ENCODE results near the gene SCGB2B2. TPM values are rescaled to one million over a fixed set of nuclear protein-coding genes. Genes with fewer than 3 reads are reported as not detected.

Gene SCGB2B2
- total RNA-seq, 1 experiment from 2014 or later = 0.20 TPM

- POLR2A ChIA-PET = no interaction called here
- Mint-ChIP-seq H3K4me3 (no peak overlapping the region), H3K4me1 (no peaks in the 10 kb centered on the region; the same call in 1 of the 2 replicates), H3K9me3 (peaks cover 3% of the 10 kb centered on the region), H3K27ac (peak overlapping the region; percentile 53; the same call in 1 of the 2 replicates), H3K36me3 (no peaks in the 10 kb centered on the region), H3K27me3 (ENCODE audit: low read depth) (no peaks in the 10 kb centered on the region; the same call in 1 of the 2 replicates)
- TF ChIP-seq EMX1 (CRISPR knock-in tag; IDR thresholded peaks at IDR 0.05) (no peak), NR1H2 (CRISPR knock-in tag; IDR thresholded peaks at IDR 0.05) (no peak), TP53 (CRISPR knock-in tag; IDR thresholded peaks at IDR 0.05) (no peak), ZNF396 (CRISPR knock-in tag; IDR thresholded peaks at IDR 0.05; ENCODE audit: borderline replicate concordance) (no peak), PRDM15 (CRISPR knock-in tag; IDR thresholded peaks at IDR 0.05) (no peak), PRRX2 (CRISPR knock-in tag; IDR thresholded peaks at IDR 0.05) (no peak), RELA (CRISPR knock-in tag; IDR thresholded peaks at IDR 0.05; ENCODE audit: borderline replicate concordance) (no peak), ATF1 (CRISPR knock-in tag; IDR thresholded peaks at IDR 0.05) (no peak), NR2C2 (CRISPR knock-in tag; IDR thresholded peaks at IDR 0.05) (no peak), E2F1 (CRISPR knock-in tag; IDR thresholded peaks at IDR 0.05) (no peak), IRF2 (CRISPR knock-in tag; IDR thresholded peaks at IDR 0.05; ENCODE audit: borderline replicate concordance, low read depth) (no peak), SMAD4 (CRISPR knock-in tag; IDR thresholded peaks at IDR 0.05) (no peak), ESRRA (CRISPR knock-in tag; IDR thresholded peaks at IDR 0.05; ENCODE audit: borderline replicate concordance) (no peak), SMAD3 (CRISPR knock-in tag; IDR thresholded peaks at IDR 0.05; ENCODE audit: borderline replicate concordance) (no peak), CREM (CRISPR knock-in tag; IDR thresholded peaks at IDR 0.05) (no peak), ZNF317 (CRISPR knock-in tag; IDR thresholded peaks at IDR 0.05; ENCODE audit: borderline replicate concordance, low read depth) (no peak)
- TF ChIP-seq, protein P1, sequence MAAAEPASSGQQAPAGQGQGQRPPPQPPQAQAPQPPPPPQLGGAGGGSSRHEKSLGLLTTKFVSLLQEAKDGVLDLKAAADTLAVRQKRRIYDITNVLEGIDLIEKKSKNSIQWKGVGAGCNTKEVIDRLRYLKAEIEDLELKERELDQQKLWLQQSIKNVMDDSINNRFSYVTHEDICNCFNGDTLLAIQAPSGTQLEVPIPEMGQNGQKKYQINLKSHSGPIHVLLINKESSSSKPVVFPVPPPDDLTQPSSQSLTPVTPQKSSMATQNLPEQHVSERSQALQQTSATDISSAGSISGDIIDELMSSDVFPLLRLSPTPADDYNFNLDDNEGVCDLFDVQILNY (CRISPR knock-in tag; IDR thresholded peaks at IDR 0.05) = no peak
- TF ChIP-seq, protein P2, sequence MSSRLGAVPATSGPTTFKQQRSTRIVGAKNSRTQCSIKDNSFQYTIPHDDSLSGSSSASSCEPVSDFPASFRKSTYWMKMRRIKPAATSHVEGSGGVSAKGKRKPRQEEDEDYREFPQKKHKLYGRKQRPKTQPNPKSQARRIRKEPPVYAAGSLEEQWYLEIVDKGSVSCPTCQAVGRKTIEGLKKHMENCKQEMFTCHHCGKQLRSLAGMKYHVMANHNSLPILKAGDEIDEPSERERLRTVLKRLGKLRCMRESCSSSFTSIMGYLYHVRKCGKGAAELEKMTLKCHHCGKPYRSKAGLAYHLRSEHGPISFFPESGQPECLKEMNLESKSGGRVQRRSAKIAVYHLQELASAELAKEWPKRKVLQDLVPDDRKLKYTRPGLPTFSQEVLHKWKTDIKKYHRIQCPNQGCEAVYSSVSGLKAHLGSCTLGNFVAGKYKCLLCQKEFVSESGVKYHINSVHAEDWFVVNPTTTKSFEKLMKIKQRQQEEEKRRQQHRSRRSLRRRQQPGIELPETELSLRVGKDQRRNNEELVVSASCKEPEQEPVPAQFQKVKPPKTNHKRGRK (CRISPR knock-in tag; IDR thresholded peaks at IDR 0.05; ENCODE audit: borderline replicate concordance) = no peak
- TF ChIP-seq, protein P3, sequence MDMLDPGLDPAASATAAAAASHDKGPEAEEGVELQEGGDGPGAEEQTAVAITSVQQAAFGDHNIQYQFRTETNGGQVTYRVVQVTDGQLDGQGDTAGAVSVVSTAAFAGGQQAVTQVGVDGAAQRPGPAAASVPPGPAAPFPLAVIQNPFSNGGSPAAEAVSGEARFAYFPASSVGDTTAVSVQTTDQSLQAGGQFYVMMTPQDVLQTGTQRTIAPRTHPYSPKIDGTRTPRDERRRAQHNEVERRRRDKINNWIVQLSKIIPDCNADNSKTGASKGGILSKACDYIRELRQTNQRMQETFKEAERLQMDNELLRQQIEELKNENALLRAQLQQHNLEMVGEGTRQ (CRISPR knock-in tag; IDR thresholded peaks at IDR 0.05) = no peak
- TF ChIP-seq, protein P4, sequence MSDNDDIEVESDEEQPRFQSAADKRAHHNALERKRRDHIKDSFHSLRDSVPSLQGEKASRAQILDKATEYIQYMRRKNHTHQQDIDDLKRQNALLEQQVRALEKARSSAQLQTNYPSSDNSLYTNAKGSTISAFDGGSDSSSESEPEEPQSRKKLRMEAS (CRISPR knock-in tag; IDR thresholded peaks at IDR 0.05) = no peak
- CTCF ChIA-PET = interaction anchor here (1.2 kb wide), 1 partner anchor 90 kb away, joined by 4 read pairs; no protein-coding TSS in a partner anchor
- ATAC-seq (no peak), DNase-seq (ENCODE audit: low spot score) (no peak)
These were observed 31.4 kb downstream of the SCGB2B2 start for GRCh38 chr19:34645551-34645950.
